Measurements from ENCODE around the gene ZHX3. TPM values are rescaled to one million over a fixed set of nuclear protein-coding genes. Genes with fewer than 3 reads are reported as not detected.

ZHX3 gene
- total RNA-seq, 1 experiment from 2014 or later = 5.9 TPM

- no peaks in the 10 kb centered on the region for H3K36me3 ChIP-seq (ENCODE audit: insufficient read depth, low read length)
- no peaks in the 10 kb centered on the region for H3K4me1 ChIP-seq (ENCODE audit: low read length)
- H3K27me3 ChIP-seq (ENCODE audit: low read length) = no peaks in the 10 kb centered on the region
- no peaks in the 10 kb centered on the region for H3K79me2 ChIP-seq (ENCODE audit: low read length)
- no peak for DNase-seq
- H3K9ac ChIP-seq (ENCODE audit: low read length) = no peak overlapping the region
- no peaks in the 10 kb centered on the region for H3K9me2 ChIP-seq (replicated peaks; ENCODE audit: insufficient read depth, low read length)
- H3K27ac ChIP-seq (ENCODE audit: low read length) = no peak overlapping the region
- no peak overlapping the region for H3K4me2 ChIP-seq (ENCODE audit: low read depth, low read length, poor library complexity, severe bottlenecking)
- no peak overlapping the region for H2AFZ ChIP-seq (ENCODE audit: low read length)
- H4K20me1 ChIP-seq (ENCODE audit: insufficient read depth, low read depth, low read length) = no peaks in the 10 kb centered on the region
- no peaks in the 10 kb centered on the region for H3K9me3 ChIP-seq (ENCODE audit: low read length)
- no peak overlapping the region for H3K4me3 ChIP-seq (ENCODE audit: low read length)
Observed at GRCh38 chr20:41349266-41349665, 31.7 kb upstream of the ZHX3 start.

- Histone ChIP-seq H3K4me1 (ENCODE audit: low read length) (no peaks in the 10 kb centered on the region), H3K27me3 (ENCODE audit: low read length) (no peaks in the 10 kb centered on the region), H3K9me2 (replicated peaks; ENCODE audit: insufficient read depth, low read length) (no peaks in the 10 kb centered on the region)
Observed at GRCh38 chr20:41348430-41349172, 31.1 kb upstream of the ZHX3 start.

GRCh38 chr20:41347523-41348429, 30.2 kb upstream of the ZHX3 start:
- no peaks in the 10 kb centered on the region for H3K79me2 ChIP-seq (ENCODE audit: low read length)
- no peaks in the 10 kb centered on the region for H3K27me3 ChIP-seq (ENCODE audit: low read length)
- no peak overlapping the region for H2AFZ ChIP-seq (ENCODE audit: low read length)
- no peaks in the 10 kb centered on the region for H3K9me3 ChIP-seq (ENCODE audit: low read length)
- no peak overlapping the region for H3K4me3 ChIP-seq (ENCODE audit: low read length)
- H3K36me3 ChIP-seq (ENCODE audit: insufficient read depth, low read length) = no peaks in the 10 kb centered on the region
- no peak overlapping the region for H3K4me2 ChIP-seq (ENCODE audit: low read depth, low read length, poor library complexity, severe bottlenecking)
- H3K4me1 ChIP-seq (ENCODE audit: low read length) = no peaks in the 10 kb centered on the region
- H4K20me1 ChIP-seq (ENCODE audit: insufficient read depth, low read depth, low read length) = no peaks in the 10 kb centered on the region
- no peak overlapping the region for H3K9ac ChIP-seq (ENCODE audit: low read length)
- H3K27ac ChIP-seq (ENCODE audit: low read length) = no peak overlapping the region
- H3K9me2 ChIP-seq (replicated peaks; ENCODE audit: insufficient read depth, low read length) = no peaks in the 10 kb centered on the region
- DNase-seq = no peak

More at GRCh38 chr20:41348430-41349172, 31.1 kb upstream of the ZHX3 start:
- DNase-seq = no peak
- Histone ChIP-seq H3K79me2 (ENCODE audit: low read length) (no peaks in the 10 kb centered on the region), H3K4me2 (ENCODE audit: low read depth, low read length, poor library complexity, severe bottlenecking) (no peak overlapping the region), H3K4me3 (ENCODE audit: low read length) (no peak overlapping the region), H4K20me1 (ENCODE audit: insufficient read depth, low read depth, low read length) (no peaks in the 10 kb centered on the region), H3K36me3 (ENCODE audit: insufficient read depth, low read length) (no peaks in the 10 kb centered on the region), H2AFZ (ENCODE audit: low read length) (no peak overlapping the region), H3K27ac (ENCODE audit: low read length) (no peak overlapping the region), H3K9ac (ENCODE audit: low read length) (no peak overlapping the region), H3K9me3 (ENCODE audit: low read length) (no peaks in the 10 kb centered on the region)

- Histone ChIP-seq H3K79me2 (ENCODE audit: low read length) (no peaks in the 10 kb centered on the region), H3K9me3 (ENCODE audit: low read length) (no peaks in the 10 kb centered on the region), H3K9me2 (replicated peaks; ENCODE audit: insufficient read depth, low read length) (no peaks in the 10 kb centered on the region), H3K36me3 (ENCODE audit: insufficient read depth, low read length) (no peaks in the 10 kb centered on the region), H4K20me1 (ENCODE audit: insufficient read depth, low read depth, low read length) (no peaks in the 10 kb centered on the region), H3K4me3 (ENCODE audit: low read length) (no peak overlapping the region), H3K9ac (ENCODE audit: low read length) (no peak overlapping the region), H3K27me3 (ENCODE audit: low read length) (no peaks in the 10 kb centered on the region), H3K27ac (ENCODE audit: low read length) (no peak overlapping the region), H2AFZ (ENCODE audit: low read length) (no peak overlapping the region), H3K4me1 (ENCODE audit: low read length) (no peaks in the 10 kb centered on the region), H3K4me2 (ENCODE audit: low read depth, low read length, poor library complexity, severe bottlenecking) (no peak overlapping the region)
- no peak for DNase-seq
Observed at GRCh38 chr20:41345729-41346067, 28.2 kb upstream of the ZHX3 start.

GRCh38 chr20:41344938-41345728, 27.6 kb upstream of the ZHX3 start:
- H3K4me3 ChIP-seq (ENCODE audit: low read length) = no peak overlapping the region

GRCh38 chr20:41344477-41344876, 26.9 kb upstream of the ZHX3 start:
- Histone ChIP-seq H3K36me3 (ENCODE audit: insufficient read depth, low read length) (no peaks in the 10 kb centered on the region), H3K79me2 (ENCODE audit: low read length) (no peaks in the 10 kb centered on the region), H3K9ac (ENCODE audit: low read length) (no peak overlapping the region), H3K27me3 (ENCODE audit: low read length) (no peaks in the 10 kb centered on the region), H2AFZ (ENCODE audit: low read length) (no peak overlapping the region), H3K27ac (ENCODE audit: low read length) (no peak overlapping the region), H3K9me3 (ENCODE audit: low read length) (no peaks in the 10 kb centered on the region), H3K9me2 (replicated peaks; ENCODE audit: insufficient read depth, low read length) (no peaks in the 10 kb centered on the region), H3K4me2 (ENCODE audit: low read depth, low read length, poor library complexity, severe bottlenecking) (no peak overlapping the region), H3K4me1 (ENCODE audit: low read length) (peaks cover 5% of the 10 kb centered on the region), H4K20me1 (ENCODE audit: insufficient read depth, low read depth, low read length) (0 out of 2 replicates have a peak, but pooled peaks cover 4% of the 10 kb centered on the region), H3K4me3 (ENCODE audit: low read length) (no peak overlapping the region)
- no peak for DNase-seq

More at GRCh38 chr20:41344938-41345728, 27.6 kb upstream of the ZHX3 start:
- H3K9me3 ChIP-seq (ENCODE audit: low read length) = no peaks in the 10 kb centered on the region
- H3K27me3 ChIP-seq (ENCODE audit: low read length) = no peaks in the 10 kb centered on the region
- H4K20me1 ChIP-seq (ENCODE audit: insufficient read depth, low read depth, low read length) = 0 out of 2 replicates have a peak, but pooled peaks cover 2% of the 10 kb centered on the region
- no peaks in the 10 kb centered on the region for H3K9me2 ChIP-seq (replicated peaks; ENCODE audit: insufficient read depth, low read length)
- H3K4me2 ChIP-seq (ENCODE audit: low read depth, low read length, poor library complexity, severe bottlenecking) = no peak overlapping the region
- H3K9ac ChIP-seq (ENCODE audit: low read length) = no peak overlapping the region
- H3K79me2 ChIP-seq (ENCODE audit: low read length) = no peaks in the 10 kb centered on the region
- no peaks in the 10 kb centered on the region for H3K36me3 ChIP-seq (ENCODE audit: insufficient read depth, low read length)
- no peak for DNase-seq
- H3K4me1 ChIP-seq (ENCODE audit: low read length) = peaks cover 4% of the 10 kb centered on the region
- H2AFZ ChIP-seq (ENCODE audit: low read length) = no peak overlapping the region
- no peak overlapping the region for H3K27ac ChIP-seq (ENCODE audit: low read length)

GRCh38 chr20:41342474-41343464, 25.2 kb upstream of the ZHX3 start:
- no peaks in the 10 kb centered on the region for H3K9me3 ChIP-seq (ENCODE audit: low read length)
- H3K79me2 ChIP-seq (ENCODE audit: low read length) = no peaks in the 10 kb centered on the region
- peaks cover 5% of the 10 kb centered on the region for H3K4me1 ChIP-seq (ENCODE audit: low read length)
- H3K4me2 ChIP-seq (ENCODE audit: low read depth, low read length, poor library complexity, severe bottlenecking) = no peak overlapping the region
- 0 out of 2 replicates have a peak, but pooled peaks cover 4% of the 10 kb centered on the region for H4K20me1 ChIP-seq (ENCODE audit: insufficient read depth, low read depth, low read length)
- H2AFZ ChIP-seq (ENCODE audit: low read length) = no peak overlapping the region
- H3K27me3 ChIP-seq (ENCODE audit: low read length) = no peaks in the 10 kb centered on the region
- no peaks in the 10 kb centered on the region for H3K36me3 ChIP-seq (ENCODE audit: insufficient read depth, low read length)
- H3K9me2 ChIP-seq (replicated peaks; ENCODE audit: insufficient read depth, low read length) = no peaks in the 10 kb centered on the region
- H3K4me3 ChIP-seq (ENCODE audit: low read length) = no peak overlapping the region
- DNase-seq = no peak
- H3K27ac ChIP-seq (ENCODE audit: low read length) = no peak overlapping the region
- no peak overlapping the region for H3K9ac ChIP-seq (ENCODE audit: low read length)

Data from Karpas-422 (cell line).